ENCODE measurements around the gene ZNF541.
"Not testable (repeated sequence)": the region's sequence is repeated elsewhere in the genome, so short reads cannot be mapped to it uniquely, and the experiment has no call there.

The ZNF541 gene

GRCh38 chr19:47573071-47574026, at the start of gene ZNF541:
ZNF541 (minus strand) TSS chr19:47573148; CDS start chr19:47555856, 17,292 bp downstream.
- DNase-seq, result peak; percentile 41

DNA sequence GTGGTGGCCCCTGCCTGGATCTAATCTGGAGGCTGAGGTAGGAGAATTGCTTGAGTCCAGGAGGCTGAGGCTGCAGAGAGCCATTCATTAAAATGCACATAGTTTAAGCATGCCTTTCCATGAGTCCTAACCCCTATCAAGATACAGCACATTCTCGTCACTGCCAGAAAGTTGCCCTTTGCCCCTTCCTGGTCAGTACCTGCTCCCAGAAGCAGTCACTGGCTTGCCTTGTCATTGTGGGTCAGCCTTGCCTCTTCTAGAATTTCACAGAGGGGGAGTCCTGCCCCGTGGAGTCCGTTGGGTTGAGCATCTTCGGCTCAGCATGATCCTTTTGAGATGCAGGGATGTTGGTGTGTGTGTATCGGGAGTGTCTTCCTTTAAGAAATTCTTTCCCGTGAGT, 46.8 kb upstream of the ZNF541 start:
- DNase-seq, result no peak

GRCh38 chr19:47618771-47619170, 45.8 kb upstream of the ZNF541 start:
- DNase-seq, result no peak

DNA sequence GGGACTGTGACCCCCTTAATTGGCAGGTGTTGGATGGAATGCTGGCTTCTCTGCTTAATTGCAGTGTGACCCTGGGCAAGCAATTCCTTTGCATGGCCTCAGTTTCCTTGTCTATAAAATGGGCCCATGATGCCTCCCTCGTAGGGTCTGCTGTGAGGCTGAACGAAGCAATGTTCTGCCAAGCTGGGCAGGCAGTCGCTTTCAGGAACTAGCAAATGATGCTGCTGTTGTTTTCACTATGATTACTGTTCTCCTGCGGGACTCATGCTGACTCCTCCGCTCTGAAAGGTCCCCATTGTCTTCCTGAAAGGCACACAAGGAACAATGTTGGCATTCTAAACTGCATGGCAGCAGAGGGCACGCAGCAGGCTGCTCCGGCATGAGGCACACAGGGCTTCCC, 42.8 kb upstream of the ZNF541 start:
- DNase-seq, result no peak

GRCh38 chr19:47615230-47615629, 42.3 kb upstream of the ZNF541 start:
- DNase-seq, result no peak

- DNase-seq, result no peak
Measured at GRCh38 chr19:47614559-47614958, 41.6 kb upstream of the ZNF541 start.

DNA sequence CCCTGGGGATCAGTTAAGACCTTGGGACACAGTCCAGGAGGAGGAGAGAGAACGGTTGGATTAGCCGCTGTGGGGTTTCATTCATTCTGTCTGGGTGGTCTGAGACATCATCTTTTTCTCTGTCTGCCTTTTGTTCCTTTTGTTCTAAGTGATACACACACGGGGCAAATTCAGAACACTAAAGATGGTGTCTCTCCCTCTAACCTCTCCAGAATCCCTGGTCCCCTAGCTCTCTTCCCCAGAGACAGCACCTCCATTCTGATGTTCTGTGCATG, 41.0 kb upstream of the ZNF541 start:
- DNase-seq, result no peak

- no peak for DNase-seq
Measured at GRCh38 chr19:47613165-47614020, 40.4 kb upstream of the ZNF541 start.

- DNase-seq, result no peak
Measured at GRCh38 chr19:47610902-47611301, 38.0 kb upstream of the ZNF541 start.

DNA sequence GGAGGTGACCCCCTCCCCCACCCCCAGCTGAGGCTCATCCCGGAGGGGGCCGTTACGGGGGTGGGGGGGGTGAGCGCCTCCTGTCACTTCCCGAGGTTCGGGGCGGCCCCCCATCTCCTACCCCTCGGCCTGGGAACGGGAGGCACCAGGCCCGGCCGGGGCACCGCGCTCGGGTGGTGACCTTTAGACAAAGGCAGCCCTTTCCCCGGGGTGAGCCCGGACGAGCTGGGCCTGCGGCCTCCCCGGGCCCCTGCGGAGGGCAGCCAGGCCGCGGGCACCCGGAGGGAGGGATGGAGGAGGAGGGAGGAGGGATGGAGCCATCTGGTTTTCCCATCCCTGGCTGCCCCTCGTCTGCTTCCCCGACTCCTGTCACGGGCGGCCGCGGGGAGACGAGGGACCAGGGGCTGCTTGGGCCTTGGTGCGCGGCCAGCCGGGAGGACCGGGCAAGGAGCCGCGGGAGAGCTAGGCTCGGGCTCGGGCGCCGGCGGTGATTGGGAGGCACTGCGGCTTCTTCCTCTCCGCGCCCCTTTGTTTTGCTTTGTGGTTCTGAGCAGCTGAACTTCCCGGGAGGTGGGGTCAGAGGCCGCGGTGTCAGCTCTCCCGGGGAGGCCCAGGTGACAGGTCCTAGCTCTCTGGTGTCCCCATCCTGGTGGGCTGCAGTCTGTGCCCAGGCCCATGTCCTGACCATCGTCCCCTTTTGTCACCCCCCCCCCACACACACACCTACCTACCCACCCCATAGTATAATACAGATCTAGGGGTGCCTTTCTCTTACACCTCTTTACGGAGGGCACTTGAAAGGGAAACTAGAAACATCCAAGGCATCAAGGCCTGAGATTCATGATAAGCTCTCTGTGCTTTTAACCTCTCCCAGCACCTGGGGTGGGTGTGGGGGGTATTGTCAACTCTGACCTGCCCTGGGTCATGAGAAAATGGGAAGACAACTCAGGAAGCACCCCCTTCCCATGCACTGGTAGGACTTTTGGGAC, 37.3 kb upstream of the ZNF541 start:
- peak; percentile 50 for DNase-seq

GRCh38 chr19:47608969-47609905, 36.3 kb upstream of the ZNF541 start, which contains the start of gene BICRA:
BICRA (plus strand) TSS chr19:47609134; CDS start chr19:47673575, 64,441 bp downstream.
- DNase-seq, result peak; percentile 78

DNA sequence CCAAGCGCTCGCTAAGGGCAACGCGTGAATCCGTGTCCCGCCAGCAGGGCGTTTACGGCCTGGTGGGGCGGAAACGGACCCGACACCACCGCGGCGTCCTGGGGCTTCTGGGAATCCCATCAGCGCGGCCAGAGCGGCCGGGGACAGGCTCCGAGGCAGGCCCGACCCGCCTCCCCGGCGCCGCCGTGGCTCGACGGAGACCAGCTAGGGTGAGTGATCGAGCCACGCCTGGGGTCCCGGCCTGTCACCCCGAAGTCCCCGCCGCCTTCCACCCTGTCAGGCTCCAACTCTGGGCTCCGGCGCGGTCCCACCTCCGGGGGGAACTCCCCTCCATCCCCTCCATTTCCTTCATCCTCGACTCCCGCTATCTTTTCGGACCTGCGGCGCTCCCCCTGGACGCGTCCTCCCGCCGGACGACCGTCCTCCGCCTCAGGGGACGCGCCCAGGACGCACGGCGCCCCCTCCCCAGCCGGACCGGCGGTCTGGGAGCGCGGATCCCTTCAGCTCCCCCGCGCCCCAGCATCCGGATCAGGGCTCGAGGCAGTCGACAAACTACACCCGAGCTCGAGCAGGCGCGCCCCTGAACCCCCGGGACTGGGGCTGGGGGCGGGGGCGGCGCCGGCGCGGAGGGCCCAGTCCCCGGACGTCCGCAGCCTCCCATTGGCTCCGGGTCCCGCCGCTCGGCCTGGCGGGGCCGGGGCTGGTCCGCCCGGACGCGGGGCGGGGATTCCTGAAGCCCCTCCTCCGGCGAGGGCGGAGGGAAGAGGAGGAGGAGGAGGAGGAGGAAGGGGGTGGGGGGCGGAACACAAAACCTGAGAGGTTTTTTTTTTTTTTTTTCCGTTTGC, 35.3 kb upstream of the ZNF541 start:
- peak; percentile 93 for DNase-seq

- DNase-seq, result no peak
Measured at GRCh38 chr19:47607564-47608073, 34.7 kb upstream of the ZNF541 start.

- peak; percentile 11 for DNase-seq
Measured at GRCh38 chr19:47603706-47604565, 31.0 kb upstream of the ZNF541 start.

- DNase-seq, result no peak
Measured at GRCh38 chr19:47601180-47601904, 28.4 kb upstream of the ZNF541 start.

- DNase-seq, result peak; percentile 99
Measured at GRCh38 chr19:47600246-47601179, 27.6 kb upstream of the ZNF541 start.

DNA sequence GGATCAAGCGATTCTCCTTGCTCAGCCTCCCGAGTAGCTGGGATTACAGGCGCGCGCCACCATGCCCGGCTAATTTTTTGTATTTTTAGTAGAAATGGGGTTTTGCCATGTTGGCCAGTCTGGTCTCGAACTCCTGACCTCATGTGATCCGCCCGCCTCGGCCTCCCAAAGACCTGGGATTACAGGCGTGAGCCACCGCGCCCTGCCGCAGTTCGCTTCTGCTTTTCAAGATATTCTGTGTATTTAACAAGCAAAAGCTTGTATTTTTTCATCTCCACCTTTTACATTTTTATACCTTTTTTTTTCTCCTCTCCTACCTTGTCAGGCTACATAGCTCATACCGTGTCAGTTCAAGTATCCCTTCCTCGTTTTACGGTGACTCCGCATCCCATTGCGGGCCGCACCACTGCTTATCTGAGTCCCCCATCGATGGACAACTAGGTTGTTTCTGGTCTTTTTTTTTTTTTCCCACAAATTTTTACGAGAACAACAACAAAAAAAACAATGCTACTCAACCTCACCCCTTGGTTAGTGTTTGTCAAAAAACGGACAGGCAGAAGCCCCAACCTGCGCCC, 26.8 kb upstream of the ZNF541 start:
- not testable (repeated sequence) for DNase-seq
